ENCODE measurements around the gene NAT9. TPM values are rescaled to one million over a fixed set of nuclear protein-coding genes. Genes with fewer than 3 reads are reported as not detected.

NAT9 gene
- total and polyA plus RNA-seq, 2 of the 4 experiments (the other 2 are of a cell fraction) = 48.9 to 62.0 TPM

GRCh38 chr17:74770498-74771318 lies 5.4 kb downstream of the NAT9 start:
- no TSS peak for BruUV-seq (replicated peaks)
- Histone ChIP-seq H3K27ac (ENCODE audit: insufficient read depth, low read length) (no peak overlapping the region), H3K9ac (ENCODE audit: low read depth, low read length) (no peak overlapping the region), H3K79me1 (ENCODE audit: low read depth in 1 of 2, low read length in 2 of 2) (peaks cover 21 to 27% of the 10 kb centered on the region in 2 experiments), H3K4me3 (ENCODE audit: insufficient read depth, low read depth, low read length) (no peak overlapping the region), H2AK9ac (replicated peaks; ENCODE audit: low read depth, low read length, poor library complexity) (no peak overlapping the region), H2BK20ac (ENCODE audit: low read depth, low read length) (no peak overlapping the region), H3K27me3 (ENCODE audit: control insufficient read depth, insufficient read depth, low read length) (no peaks in the 10 kb centered on the region), H4K20me1 (ENCODE audit: insufficient read depth, low read length) (peaks cover 10% of the 10 kb centered on the region), H3K4ac (ENCODE audit: low read depth, low read length) (no peak overlapping the region), H2AK5ac (ENCODE audit: low read depth, low read length) (no peak overlapping the region), H3K9me3 (ENCODE audit: control insufficient read depth, insufficient read depth, low read length) (no peaks in the 10 kb centered on the region), H3K56ac (ENCODE audit: extremely low read depth, insufficient read depth, low read length) (no peak overlapping the region), H3K9me1 (ENCODE audit: insufficient read depth, low read length) (peaks cover 9% of the 10 kb centered on the region; the same call in 1 of the 2 replicates), H3K4me1 (ENCODE audit: control insufficient read depth, insufficient read depth, low read length) (peaks cover 15% of the 10 kb centered on the region), H2AFZ (replicated peaks; ENCODE audit: low read length, poor library complexity) (no peak overlapping the region), H2BK120ac (ENCODE audit: low read depth, low read length) (no peak overlapping the region), H4K8ac (ENCODE audit: low read depth in 2 of 2, low read length in 2 of 2) (no peak overlapping the region), H3K36me3 (ENCODE audit: control insufficient read depth, insufficient read depth, low read length) (peaks cover 35% of the 10 kb centered on the region), H3K18ac (ENCODE audit: low read depth, low read length) (no peak overlapping the region), H4K91ac (ENCODE audit: insufficient read depth, low read depth, low read length) (no peak overlapping the region), H3K23ac (ENCODE audit: low read depth, low read length) (no peak overlapping the region), H3K14ac (replicated peaks; ENCODE audit: low read depth, low read length) (no peak overlapping the region), H4K5ac (ENCODE audit: low read depth, low read length) (no peak overlapping the region), H2BK5ac (ENCODE audit: low read depth, low read length, poor library complexity, severe bottlenecking) (no peak overlapping the region), H3K4me2 (ENCODE audit: low read depth, low read length) (no peak overlapping the region), H2BK15ac (ENCODE audit: low read depth, low read length) (no peak overlapping the region)
- CTCF ChIA-PET = interaction anchor here (0.6 to 1.2 kb wide), 2 partner anchors 11 to 25 kb away, joined by 4 to 5 read pairs; no protein-coding TSS in a partner anchor
- POLR2A ChIA-PET (ENCODE audit: unreplicated experiment) = no interaction called here
- intact Hi-C loops (cut with micrococcal nuclease) (loop anchor here (1.0 kb wide), 1 partner anchor 113 kb away; no protein-coding TSS in a partner anchor), in situ Hi-C loops (cut with MboI; ENCODE audit: low sequenced_read_pairs) (no loop called here), dilution Hi-C loops (cut with HindIII; ENCODE audit: low sequenced_read_pairs, unreplicated experiment) (no loop called here)
- 80% methylated on average over 1 of the region's 16 CpGs; no CpG with 5 or more reads in 1 of the 2 experiments for WGBS, 2 experiments (ENCODE audit: extremely low coverage in 2 of 2, insufficient read length in 1 of 2)
- TF ChIP-seq, protein P1, sequence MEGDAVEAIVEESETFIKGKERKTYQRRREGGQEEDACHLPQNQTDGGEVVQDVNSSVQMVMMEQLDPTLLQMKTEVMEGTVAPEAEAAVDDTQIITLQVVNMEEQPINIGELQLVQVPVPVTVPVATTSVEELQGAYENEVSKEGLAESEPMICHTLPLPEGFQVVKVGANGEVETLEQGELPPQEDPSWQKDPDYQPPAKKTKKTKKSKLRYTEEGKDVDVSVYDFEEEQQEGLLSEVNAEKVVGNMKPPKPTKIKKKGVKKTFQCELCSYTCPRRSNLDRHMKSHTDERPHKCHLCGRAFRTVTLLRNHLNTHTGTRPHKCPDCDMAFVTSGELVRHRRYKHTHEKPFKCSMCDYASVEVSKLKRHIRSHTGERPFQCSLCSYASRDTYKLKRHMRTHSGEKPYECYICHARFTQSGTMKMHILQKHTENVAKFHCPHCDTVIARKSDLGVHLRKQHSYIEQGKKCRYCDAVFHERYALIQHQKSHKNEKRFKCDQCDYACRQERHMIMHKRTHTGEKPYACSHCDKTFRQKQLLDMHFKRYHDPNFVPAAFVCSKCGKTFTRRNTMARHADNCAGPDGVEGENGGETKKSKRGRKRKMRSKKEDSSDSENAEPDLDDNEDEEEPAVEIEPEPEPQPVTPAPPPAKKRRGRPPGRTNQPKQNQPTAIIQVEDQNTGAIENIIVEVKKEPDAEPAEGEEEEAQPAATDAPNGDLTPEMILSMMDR (conservative IDR thresholded peaks at IDR 0.05; ENCODE audit: low read depth, low read length) = peak; percentile 70
- TF ChIP-seq CHD1 (IDR thresholded peaks at IDR 0.05; ENCODE audit: low read depth, low read length) (no peak), RAD21 (IDR thresholded peaks at IDR 0.05; ENCODE audit: low read length) (peak; percentile 78), SMC3 (IDR thresholded peaks at IDR 0.05; ENCODE audit: low read depth, low read length) (peak; percentile 62)
- DNase-seq (peak; percentile 24), ATAC-seq (ENCODE audit: low read depth) (peak; percentile 53)

All from IMR-90 (cell line).